Aorta (tissue), 5 donors: ENCODE results near the gene COL4A3. TPM values are rescaled to one million over a fixed set of nuclear protein-coding genes. Genes with fewer than 3 reads are reported as not detected.

Experiments used
- ATAC-seq: fragments of 200-7000 bp; cut with Tn5 transposase; one replicate; pipeline ENCODE4 v1.9.1; 2022; ENCODE audit warnings: moderate library complexity; ENCODE audit not compliant: low FRiP score
- DNase-seq, 2 donors: peaks; one replicate each; pipeline ENCODE4 v3.0.0-alpha.2; 2020
- H3K27ac ChIP-seq, 2 donors: one replicate each; pipeline ENCODE4 v1.5.1; 2013; ENCODE audit warnings: low read length in 2 of 2, mild to moderate bottlenecking in 2 of 2, moderate library complexity in 2 of 2, control low read depth in 1 of 2, inconsistent platforms in 1 of 2, low read depth in 1 of 2
- H3K27me3 ChIP-seq, 2 donors: one replicate each; pipeline ENCODE4 v1.6.1; 2013; ENCODE audit warnings: control low read depth in 1 of 2, low read length in 1 of 2, mild to moderate bottlenecking in 1 of 2, moderate library complexity in 1 of 2; ENCODE audit not compliant: insufficient read depth in 2 of 2, control insufficient read depth in 1 of 2
- H3K36me3 ChIP-seq, 2 donors: one replicate each; pipeline ENCODE4 v1.6.1; 2013; ENCODE audit warnings: control low read depth in 1 of 2, low read length in 1 of 2, mild to moderate bottlenecking in 1 of 2; ENCODE audit not compliant: insufficient read depth in 2 of 2, control insufficient read depth in 1 of 2
- H3K4me1 ChIP-seq, 2 donors: one replicate each; pipeline ENCODE4 v1.6.1; 2013; ENCODE audit warnings: low read length in 2 of 2, control low read depth in 1 of 2, mild to moderate bottlenecking in 1 of 2, moderate library complexity in 1 of 2; ENCODE audit not compliant: insufficient read depth in 2 of 2, control insufficient read depth in 1 of 2
- H3K4me3 ChIP-seq, 2 donors: one replicate each; pipeline ENCODE4 v1.5.1; 2013; ENCODE audit warnings: low read length in 2 of 2, control low read depth in 1 of 2, mild to moderate bottlenecking in 1 of 2
- H3K9me3 ChIP-seq: one replicate; pipeline ENCODE4 v1.6.1; 2013; ENCODE audit warnings: mild to moderate bottlenecking, low read length; ENCODE audit not compliant: control insufficient read depth
- WGBS, 2 donors: extraction: QIAGEN DNeasy Blood & Tissue Kit; methylation state at CpG; one replicate each; pipeline ENCODE4 v1.1.7; 2013; 5-methylcytosine and 5-hydroxymethylcytosine counted together
- intact Hi-C, 2 donors: fragments of 100-400 bp; cut with DNase I; formaldehyde crosslinking; loops; one replicate each; pipeline versions ENCODE4 v1.14.2 to v1.15.0; 2022
- long read RNA-seq, 2 donors: library from polyadenylated mRNA; unstranded; transcript quantifications; one replicate each; pipeline ENCODE4 v2.0.0, GENCODE V29; 2020 to 2021
- polyA plus RNA-seq, 2 donors: library from polyadenylated mRNA; stranded (reverse); fragments of 200-250 nt; gene quantifications; one replicate each; pipeline ENCODE4 v1.2.3, GENCODE V29; 2013
- total RNA-seq, 2 donors: library from RNA; stranded (reverse); fragmentation: NEBNext Ultra II Directional; extraction: Animal tissue kit (Norgen Biotek cat#: 25700); gene quantifications; one replicate each; pipeline ENCODE4 v1.2.1, GENCODE V29; 2021
- donor health status: healthy with polysubstance abuse.
- donor health status: Bipolar disorder and iron deficiency.
- donor health status: DM: no; HTN: no; CAD: no.
- donor health status: DM: no; HTN: no; CAD: no.
- donor health status: DM: yes; HTN: yes; CAD: no.

Gene COL4A3
- total RNA-seq = 10 to 100 TPM; 11.4 to 17.8 TPM
- 10 to 100 TPM in 1 of 2 donors, 1 to 10 TPM in 1; 2.8 to 22.7 TPM for polyA plus RNA-seq
- long read RNA-seq, donor 1, partial matches to known transcripts = 7 of 16 reads
- long read RNA-seq, donor 1, other reads (novel, unspliced or antisense) = 9 of 16 reads
- long read RNA-seq, donor 2, partial matches to known transcripts = 6 of 14 reads
- long read RNA-seq, donor 2, other reads (novel, unspliced or antisense) = 8 of 14 reads

GRCh38 chr2:227163998-227164762 lies at the start of gene COL4A3, which contains the start of gene COL4A4:
TSS of gene COL4A3 (plus strand) at chr2:227164624. CDS start at chr2:227164727, 103 bp downstream.
TSS of gene COL4A4 (minus strand) at chr2:227164205. CDS start at chr2:227147483, 16,722 bp downstream.
- Histone ChIP-seq H3K27me3 (no peaks in the 10 kb centered on the region), H3K27ac (peak within 1 kb of the TSS in 1 of 2 donors; percentile 58), H3K36me3 (no peaks in the 10 kb centered on the region), H3K4me3 (peak within 1 kb of the TSS; percentile 65 to 81), H3K9me3 (no peaks in the 10 kb centered on the region), H3K4me1 (no peaks in the 10 kb centered on the region)
- peak; percentile 73 to 86 for DNase-seq
- peak; percentile 84 for ATAC-seq
- WGBS, 2 donors = 0 to 2% methylated on average over 50 to 77 of the region's 77 CpGs
- intact Hi-C loops = no loop called here

DNA sequence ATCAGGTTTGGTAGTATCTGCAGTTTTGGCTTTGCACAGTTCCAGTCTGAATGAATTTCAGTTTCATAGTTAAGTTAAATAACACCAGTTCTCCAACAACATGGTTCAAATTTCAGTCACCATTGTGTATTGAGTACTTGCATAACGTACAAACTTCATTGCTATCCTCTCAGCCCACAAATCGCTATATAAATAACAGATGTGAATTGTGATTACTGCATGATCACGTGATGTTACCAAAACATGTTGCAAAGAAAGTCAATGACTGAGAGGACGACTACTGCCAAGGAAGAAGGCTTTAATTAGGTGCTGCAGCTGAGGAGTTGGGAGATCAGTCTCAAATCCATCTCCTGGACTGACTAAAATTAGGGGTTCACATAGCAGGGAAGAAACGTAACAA lies 48.7 kb upstream of the COL4A3 start:
- no peak overlapping the region for H3K27ac ChIP-seq
- H3K9me3 ChIP-seq = no peaks in the 10 kb centered on the region
- no peak for DNase-seq
- H3K36me3 ChIP-seq = peaks cover 0 to 2% of the 10 kb centered on the region in 2 donors
- intact Hi-C loops = no loop called here
- H3K27me3 ChIP-seq = no peaks in the 10 kb centered on the region
- WGBS, 2 donors = 73 to 75% methylated on average over 5 of the region's 5 CpGs
- no peak overlapping the region for H3K4me3 ChIP-seq
- no peak for ATAC-seq
- no peaks in the 10 kb centered on the region for H3K4me1 ChIP-seq

- peaks cover 0 to 2% of the 10 kb centered on the region in 2 donors for H3K36me3 ChIP-seq
- no peak overlapping the region for H3K27ac ChIP-seq
- H3K9me3 ChIP-seq = no peaks in the 10 kb centered on the region
- no peak for DNase-seq
- H3K4me1 ChIP-seq = no peaks in the 10 kb centered on the region
- H3K4me3 ChIP-seq = no peak overlapping the region
- 70 to 71% methylated on average over 1 of the region's 1 CpG for WGBS, 2 donors
- ATAC-seq = no peak
- intact Hi-C loops = no loop called here
- H3K27me3 ChIP-seq = no peaks in the 10 kb centered on the region
Observed at GRCh38 chr2:227117027-227117426, 47.4 kb upstream of the COL4A3 start.

DNA sequence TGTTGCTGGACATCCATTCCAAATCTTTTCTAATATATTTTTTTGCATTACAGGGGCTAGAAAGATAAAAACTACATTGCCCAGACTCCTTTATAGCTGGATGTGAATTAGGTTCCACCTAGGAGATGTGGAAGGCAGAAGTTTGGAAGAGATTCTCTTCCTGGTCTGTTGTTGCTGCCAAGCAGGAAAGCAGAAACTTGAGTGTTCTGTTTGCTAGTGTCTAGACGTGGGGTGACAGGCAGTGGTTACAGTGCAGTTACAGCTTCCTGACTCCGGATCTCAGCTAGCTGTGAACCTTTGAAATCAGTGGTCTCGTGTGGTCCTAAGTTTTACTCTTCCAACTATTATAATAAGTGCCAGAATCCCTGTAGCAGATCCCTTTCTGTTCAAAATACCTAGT lies 46.6 kb upstream of the COL4A3 start:
- H3K9me3 ChIP-seq = no peaks in the 10 kb centered on the region
- WGBS, 2 donors = 31 to 41% methylated on average over 3 of the region's 3 CpGs
- H3K27me3 ChIP-seq = no peaks in the 10 kb centered on the region
- H3K36me3 ChIP-seq = peaks cover 0 to 2% of the 10 kb centered on the region in 2 donors
- H3K27ac ChIP-seq = no peak overlapping the region
- no peaks in the 10 kb centered on the region for H3K4me1 ChIP-seq
- intact Hi-C loops = no loop called here
- H3K4me3 ChIP-seq = no peak overlapping the region
- no peak for ATAC-seq
- DNase-seq = no peak

DNA sequence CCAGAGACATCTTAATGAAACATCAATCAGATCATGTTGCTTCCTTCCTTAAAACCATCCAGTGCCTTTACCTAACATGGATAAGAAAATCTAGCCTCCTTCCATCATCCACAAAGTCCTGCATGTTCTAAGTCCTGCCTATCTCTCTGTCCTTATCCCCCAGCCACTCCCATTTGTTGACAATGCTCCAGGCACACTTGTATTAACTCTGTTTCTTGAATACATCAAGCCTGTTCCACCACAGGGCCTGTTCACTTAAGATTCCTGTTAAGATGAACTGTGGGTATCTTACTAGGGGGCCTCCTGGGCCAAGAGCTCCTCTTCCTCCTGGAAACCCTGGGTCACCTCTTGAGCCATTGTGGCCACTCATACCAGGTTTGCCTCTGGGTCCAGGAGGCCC lies 46.1 kb upstream of the COL4A3 start:
- intact Hi-C loops = no loop called here
- H3K27ac ChIP-seq = no peak overlapping the region
- no peaks in the 10 kb centered on the region for H3K4me1 ChIP-seq
- H3K4me3 ChIP-seq = no peak overlapping the region
- ATAC-seq = no peak
- no peaks in the 10 kb centered on the region for H3K27me3 ChIP-seq
- no peaks in the 10 kb centered on the region for H3K9me3 ChIP-seq
- no peak for DNase-seq
- peaks cover 0 to 2% of the 10 kb centered on the region in 2 donors for H3K36me3 ChIP-seq

DNA sequence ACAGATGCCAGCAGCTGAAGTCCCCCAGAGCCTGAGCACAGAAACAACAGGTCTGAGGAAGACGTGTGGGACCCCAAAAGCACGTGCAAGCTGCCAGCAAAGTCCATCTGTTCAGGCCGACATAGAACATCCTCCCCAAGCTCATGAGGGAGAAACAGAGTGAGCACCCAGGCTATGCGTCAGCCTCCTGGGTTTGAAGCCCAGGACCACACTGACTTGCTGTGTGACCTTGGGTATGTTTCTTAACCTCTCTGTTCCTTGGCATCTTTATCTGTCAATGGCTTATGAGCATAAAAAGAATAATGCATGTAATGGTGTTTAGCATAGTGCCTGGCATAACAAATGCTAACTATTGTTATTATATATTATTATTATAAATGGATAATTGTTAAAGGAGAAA lies 40.7 kb upstream of the COL4A3 start:
- H3K9me3 ChIP-seq = no peaks in the 10 kb centered on the region
- H3K4me3 ChIP-seq = no peak overlapping the region
- no peaks in the 10 kb centered on the region for H3K4me1 ChIP-seq
- DNase-seq = no peak
- ATAC-seq = no peak
- no peaks in the 10 kb centered on the region for H3K27me3 ChIP-seq
- no peaks in the 10 kb centered on the region for H3K36me3 ChIP-seq
- 81 to 84% methylated on average over 4 of the region's 4 CpGs for WGBS, 2 donors
- intact Hi-C loops = no loop called here
- no peak overlapping the region for H3K27ac ChIP-seq

- DNase-seq (no peak), ATAC-seq (no peak)
- Histone ChIP-seq H3K4me1 (no peaks in the 10 kb centered on the region), H3K36me3 (no peaks in the 10 kb centered on the region), H3K27me3 (no peaks in the 10 kb centered on the region), H3K4me3 (no peak overlapping the region), H3K9me3 (no peaks in the 10 kb centered on the region), H3K27ac (no peak overlapping the region)
- WGBS, 2 donors = 40 to 48% methylated on average over 2 of the region's 2 CpGs
- intact Hi-C loops = no loop called here
Observed at GRCh38 chr2:227124811-227125210, 39.6 kb upstream of the COL4A3 start.

DNA sequence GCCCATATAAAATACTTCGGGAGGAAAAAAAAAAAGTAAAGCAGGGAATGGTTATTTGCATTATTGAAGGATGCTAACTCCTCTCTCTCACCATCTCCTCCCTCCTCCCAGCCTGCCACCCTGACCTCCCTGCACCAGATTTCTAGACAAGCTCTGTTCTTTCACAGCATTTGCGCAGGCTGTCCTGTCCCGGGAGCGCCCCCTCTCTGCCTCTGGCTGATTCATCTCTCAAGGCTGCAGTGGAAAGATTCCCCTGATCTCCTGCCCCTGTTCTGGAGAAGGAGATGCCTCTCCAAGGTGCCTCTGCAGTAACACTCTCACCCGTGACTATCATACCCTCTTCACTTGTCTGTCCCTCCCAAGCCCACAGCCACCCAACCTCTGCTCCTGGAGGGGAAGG lies 38.9 kb upstream of the COL4A3 start:
- Histone ChIP-seq H3K27me3 (no peaks in the 10 kb centered on the region), H3K27ac (no peak overlapping the region), H3K4me1 (no peaks in the 10 kb centered on the region), H3K4me3 (no peak overlapping the region), H3K36me3 (no peaks in the 10 kb centered on the region), H3K9me3 (no peaks in the 10 kb centered on the region)
- intact Hi-C loops = no loop called here
- DNase-seq (no peak), ATAC-seq (no peak)
- WGBS, 2 donors = 67 to 83% methylated on average over 5 of the region's 5 CpGs

DNA sequence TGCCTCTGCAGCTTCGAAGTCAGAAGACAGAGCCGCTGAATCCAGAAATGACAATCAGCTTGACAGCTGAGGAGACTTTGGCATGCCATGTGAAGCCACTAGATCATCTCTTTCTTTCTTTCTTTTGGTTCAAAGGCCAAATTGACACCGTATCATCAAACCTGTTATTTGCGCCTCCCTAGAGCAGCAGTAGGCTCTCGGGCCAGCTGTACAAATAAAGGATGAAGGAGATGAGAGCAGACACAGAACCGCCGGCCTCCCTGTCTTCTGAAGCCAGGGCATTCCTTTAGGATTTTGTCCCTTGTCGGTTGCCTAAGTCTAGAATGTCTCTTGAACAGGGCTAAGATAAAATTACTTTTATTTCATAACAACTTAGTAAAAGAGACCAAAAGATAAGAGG lies 37.2 kb upstream of the COL4A3 start:
- Histone ChIP-seq H3K4me3 (no peak overlapping the region), H3K4me1 (no peaks in the 10 kb centered on the region), H3K27me3 (no peaks in the 10 kb centered on the region), H3K36me3 (no peaks in the 10 kb centered on the region), H3K9me3 (no peaks in the 10 kb centered on the region), H3K27ac (no peak overlapping the region)
- DNase-seq (no peak), ATAC-seq (no peak)
- intact Hi-C loops = no loop called here
- 33 to 43% methylated on average over 8 of the region's 8 CpGs for WGBS, 2 donors
